HG03064 (cell line): ENCODE results near the gene AMBP.

Source experiments
- ATAC-seq: cut with Tn5 transposase; IDR thresholded peaks from one replicate; pipeline ENCODE4 v1.9.1; 2021; ENCODE audit warnings: low read depth; ENCODE audit not compliant: unreplicated experiment

The AMBP gene

DNA sequence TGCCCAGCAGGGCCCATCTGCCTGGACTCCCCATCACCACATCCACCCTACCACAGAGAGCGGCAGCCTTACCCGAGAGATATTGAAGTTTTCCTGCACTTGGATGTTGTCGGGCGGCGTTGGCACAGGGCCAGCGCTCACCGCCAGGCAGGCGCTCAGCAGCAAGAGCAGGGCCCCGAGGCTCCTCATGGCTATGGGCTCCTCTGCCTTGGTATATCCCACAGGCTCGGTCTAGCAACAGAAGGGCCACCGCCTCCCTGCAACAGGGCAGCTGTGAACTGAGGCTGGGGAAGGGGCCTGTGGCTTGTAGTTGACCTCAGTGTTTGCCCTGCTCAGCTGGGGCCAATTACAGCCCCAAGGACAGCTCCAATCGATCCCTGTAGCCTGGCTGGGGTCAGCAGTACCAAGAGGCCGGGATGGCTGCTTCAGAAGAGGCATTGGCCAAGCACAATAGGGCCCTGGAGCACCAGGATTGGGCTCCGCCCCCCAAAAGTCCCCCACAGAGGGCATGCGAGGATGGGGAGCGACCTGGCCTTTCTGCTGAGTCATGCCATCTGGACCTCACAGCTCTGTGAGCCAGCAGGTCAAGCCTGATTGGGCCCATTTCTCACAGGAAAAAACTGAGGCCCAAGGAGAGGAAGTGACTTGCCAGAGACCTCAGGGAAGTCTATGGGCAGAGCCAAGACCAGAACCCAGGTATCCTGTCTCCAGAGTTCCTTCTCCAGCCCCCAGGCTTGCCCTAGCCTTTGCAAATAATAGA lies at the start of gene AMBP:
Gene AMBP (minus strand): TSS at position 280 of the 760 bp plus-strand sequence. CDS start 91 bp downstream, at position 189.
- no peak for ATAC-seq

DNA sequence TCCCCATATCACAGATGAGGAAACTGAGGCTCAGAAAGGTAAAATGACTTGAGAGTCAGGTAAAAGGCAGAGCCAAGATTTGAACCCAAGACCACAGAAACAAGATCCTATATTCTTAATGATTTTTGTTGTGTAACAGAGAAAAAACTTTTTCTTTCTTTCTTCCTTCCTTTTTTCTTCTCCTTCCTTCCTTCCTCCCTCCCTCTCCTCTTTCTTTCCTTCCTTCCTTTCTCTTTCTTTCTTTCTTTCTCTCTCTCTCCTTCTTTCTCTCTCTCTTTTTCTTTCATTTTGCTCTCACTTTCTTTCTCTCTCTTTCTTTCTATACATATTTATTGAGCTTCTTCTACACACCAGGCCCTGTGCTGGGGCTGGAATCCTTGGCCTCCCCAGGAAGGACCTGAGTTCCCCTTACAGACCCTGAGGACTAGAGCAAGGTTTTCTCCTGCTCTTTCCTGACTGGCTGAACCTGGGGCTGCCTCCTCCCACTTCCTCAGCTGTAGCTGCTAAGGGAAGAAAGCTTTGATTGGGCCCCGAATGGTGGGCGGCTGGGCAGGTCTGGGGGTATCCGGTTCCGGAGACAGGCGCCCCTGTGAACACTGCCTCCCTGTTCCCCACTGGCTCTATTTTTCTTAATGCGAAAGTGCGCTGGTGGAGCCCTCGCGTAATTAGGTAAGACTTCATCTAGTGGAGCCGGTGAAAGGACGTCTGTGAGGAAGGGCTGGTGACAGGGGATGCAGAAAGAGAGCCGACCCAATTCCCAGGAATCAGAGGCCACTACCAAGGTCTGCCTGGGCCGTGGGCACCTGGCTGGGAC lies 48.4 kb upstream of the AMBP start:
- ATAC-seq = no peak

DNA sequence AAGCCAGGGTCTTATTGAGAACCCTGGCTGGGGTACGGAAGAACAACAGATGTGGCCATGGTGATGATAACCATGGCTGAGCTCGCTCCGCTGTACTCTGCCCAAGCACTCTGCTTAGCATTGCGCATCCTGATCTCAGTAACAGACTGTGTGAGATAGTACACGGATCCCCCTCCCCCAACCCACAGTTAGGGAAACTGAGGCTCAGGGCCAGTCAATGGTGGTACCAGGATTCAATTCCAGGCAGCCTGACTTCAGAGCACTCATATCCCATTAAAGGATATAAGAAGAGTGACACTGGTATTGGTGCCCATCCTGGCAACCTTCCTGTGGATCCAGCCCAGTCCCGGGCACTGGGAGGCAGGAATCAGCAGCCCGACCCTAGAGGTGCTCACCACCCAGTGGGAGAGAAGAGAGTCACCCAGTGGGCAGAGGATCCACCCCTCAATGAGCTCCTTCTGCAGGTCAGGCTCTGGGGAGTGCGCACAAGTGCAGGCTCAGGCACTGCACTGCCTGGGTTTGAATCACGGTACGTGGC lies 47.4 kb upstream of the AMBP start:
- no peak for ATAC-seq

DNA sequence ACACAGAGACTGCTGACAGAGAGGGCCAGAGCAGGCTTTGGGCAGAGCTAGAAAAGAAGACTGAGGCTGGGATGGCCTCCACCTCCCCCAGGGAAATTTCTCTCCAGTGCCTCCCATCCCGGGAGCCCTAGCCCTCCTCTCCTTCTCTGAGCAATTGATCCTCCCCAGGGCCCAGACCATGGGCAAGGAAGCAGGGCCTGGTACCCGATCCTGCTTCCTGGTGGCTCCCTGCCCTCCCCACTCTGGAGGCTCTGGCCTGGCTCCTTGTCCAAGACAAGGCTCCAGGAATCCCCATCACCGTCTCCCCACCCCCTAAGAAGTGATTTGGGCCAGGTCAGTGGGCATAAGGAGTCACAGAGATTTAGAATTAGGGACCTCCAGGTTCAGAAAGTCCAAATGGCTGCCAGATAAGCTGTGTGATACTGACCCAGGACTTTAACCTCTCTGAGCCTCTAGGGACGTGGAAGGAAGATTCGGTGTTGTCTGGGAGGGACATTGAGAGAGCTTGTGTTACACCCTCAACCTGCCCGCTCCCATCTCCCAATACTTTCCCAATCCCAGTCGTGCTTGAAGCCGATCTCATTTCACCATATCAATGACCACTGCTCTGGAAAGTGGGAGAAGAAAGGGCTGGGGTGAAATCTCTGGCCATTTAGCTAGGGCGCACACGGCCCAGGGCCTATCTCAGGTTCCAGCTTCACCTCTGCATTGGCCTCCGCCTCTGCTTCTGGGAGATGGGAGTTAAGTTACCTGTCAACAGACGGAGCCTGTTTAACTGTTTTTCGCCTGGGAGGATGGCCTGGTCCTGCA lies 46.8 kb upstream of the AMBP start:
- ATAC-seq = no peak

DNA sequence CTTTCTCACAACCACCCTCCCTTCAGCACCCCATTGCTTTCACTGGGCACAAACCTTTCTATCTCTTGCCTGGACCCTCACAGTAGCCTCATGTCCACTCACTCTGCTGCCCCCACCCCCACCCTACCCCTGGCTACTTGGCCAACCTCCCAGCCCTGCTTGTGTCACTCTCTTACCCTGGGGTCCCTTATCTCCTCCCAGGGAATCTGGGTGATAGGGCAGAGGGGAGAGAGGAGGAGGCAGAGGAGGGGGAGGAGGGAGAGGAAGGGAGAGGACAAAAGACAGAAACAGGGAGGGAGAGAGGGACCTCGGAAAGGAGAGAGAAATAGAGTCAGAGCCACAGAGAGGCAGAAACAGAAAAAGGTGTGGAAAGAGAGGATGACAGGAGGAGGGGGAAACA lies 46.0 kb upstream of the AMBP start:
- no peak for ATAC-seq

DNA sequence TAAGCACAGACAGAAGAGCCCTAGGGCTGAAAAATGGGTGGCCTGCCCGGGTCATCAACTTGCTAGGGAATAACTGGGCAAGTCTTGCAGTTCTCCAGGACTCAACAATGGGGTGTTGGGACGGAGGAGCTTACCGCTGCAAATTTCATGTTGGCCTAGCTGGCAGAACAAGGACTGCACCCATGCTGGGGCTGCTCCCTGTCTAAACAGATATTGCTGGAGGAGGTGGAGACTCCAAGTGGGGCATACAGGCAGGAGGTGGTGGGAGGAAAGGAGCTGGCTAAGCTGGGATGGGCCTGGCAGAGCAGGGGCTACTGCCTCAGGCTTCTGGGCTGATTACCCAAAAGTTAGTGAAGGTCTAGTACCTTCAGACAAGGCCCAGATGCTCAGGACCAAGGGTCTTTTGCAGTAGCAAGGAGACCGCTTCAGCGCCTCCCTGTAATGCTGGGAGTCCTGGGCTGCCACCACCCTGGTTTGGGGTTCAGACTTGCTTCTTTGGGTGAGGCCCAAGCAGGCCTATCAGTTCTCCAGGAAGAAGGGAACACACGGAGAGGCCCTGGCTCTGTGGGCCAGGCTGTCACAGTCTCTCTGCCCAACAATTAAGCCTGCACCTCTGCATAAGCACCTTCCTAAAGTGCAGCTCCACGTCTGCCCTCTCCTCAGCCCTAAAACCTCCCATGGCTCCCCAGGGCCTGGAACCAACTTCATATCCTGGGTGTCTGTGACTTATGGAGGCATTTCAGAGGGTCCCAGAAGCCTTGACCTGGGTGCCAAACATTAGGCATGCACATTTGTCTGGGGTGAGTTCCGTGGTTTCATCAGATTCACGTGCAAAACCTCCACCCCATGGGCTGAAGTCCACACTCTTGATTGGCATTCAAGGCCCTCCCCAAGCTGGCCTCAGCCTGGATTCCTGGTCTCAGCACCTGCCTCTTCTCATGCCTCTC lies 45.2 kb upstream of the AMBP start:
- ATAC-seq = no peak

DNA sequence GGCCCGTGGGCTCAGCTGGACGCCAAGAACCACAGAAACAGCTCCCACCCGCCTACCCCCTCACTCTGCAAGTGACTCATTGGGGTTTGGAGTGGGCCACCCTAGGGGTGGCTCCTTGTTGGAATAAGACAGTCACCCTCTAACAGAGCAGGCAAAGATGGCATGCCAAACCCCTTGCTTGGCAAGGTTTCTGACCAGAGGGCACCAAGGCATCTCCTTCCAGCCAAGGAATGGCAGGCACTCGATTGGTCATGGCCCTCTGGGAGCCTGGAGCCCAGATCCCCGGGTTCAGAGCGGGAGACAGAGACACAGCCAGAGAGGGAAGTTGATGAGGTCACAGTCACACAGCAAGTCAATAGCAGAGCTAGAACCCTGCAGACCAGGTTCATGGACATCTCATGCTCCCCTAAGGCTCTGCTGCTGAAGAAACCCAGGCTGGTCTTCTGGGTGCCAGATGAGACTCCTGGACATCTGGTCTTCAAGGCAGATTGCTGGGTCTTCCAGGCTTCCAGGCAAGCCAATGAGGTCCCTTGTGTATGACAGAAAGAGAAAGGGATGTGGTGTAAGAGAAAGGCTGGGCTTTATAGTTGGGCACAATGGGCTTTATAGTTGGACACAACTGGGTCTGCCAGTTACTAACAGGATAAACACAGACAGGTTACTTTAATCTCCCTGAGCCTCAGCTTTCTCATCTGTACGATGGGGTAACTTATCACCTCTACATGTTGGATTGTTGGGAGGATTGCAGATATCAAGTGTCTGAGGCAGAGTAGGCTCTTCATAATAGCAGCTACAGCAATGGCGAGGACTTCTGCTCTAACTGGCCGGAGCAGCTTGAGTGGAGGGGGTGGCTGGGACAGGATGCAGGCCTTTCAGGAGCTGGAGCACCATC lies 44.3 kb upstream of the AMBP start:
- no peak for ATAC-seq

DNA sequence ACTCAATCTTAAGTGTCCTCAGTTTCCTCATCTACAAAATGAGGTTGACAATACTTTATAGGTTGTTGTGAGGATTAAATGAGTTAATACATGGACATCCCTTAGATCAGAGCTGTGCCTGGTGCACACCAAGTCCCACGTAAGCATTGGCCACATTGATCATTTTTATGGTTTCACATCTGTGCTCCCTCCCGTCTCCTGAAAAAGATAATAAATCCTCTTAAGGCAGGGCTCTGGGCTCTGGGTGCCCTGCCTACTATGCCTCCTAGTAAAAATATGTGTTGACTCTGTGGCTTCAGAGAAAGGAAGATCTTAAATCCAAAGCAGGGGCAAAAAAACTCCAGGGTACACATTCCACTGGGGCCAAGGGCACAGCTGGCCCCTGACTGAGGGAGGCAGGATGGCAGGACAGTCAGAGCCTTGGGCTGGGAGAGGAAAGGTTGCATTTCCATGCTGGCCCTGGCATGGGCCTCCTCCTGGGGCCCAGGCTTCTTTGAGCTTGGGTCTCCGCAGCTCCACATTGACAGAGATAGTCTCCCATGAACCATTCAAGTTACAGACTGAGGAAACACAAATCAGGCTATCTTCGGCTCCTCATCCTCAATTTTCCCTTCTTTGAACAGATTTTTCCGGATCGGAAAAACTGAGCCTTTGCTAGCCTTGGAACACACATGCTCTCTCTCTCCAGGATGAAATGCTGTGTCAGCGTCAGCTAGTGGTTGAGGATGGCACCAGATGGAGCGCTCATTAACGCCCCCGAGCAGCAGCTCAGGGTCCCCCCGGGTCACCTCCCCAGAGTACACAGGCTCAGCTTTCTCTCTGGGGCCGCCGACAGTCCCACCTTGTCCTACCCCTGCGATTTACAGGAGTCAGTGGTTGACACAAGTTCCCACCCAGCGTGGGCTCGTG lies 43.4 kb upstream of the AMBP start:
- no peak for ATAC-seq

DNA sequence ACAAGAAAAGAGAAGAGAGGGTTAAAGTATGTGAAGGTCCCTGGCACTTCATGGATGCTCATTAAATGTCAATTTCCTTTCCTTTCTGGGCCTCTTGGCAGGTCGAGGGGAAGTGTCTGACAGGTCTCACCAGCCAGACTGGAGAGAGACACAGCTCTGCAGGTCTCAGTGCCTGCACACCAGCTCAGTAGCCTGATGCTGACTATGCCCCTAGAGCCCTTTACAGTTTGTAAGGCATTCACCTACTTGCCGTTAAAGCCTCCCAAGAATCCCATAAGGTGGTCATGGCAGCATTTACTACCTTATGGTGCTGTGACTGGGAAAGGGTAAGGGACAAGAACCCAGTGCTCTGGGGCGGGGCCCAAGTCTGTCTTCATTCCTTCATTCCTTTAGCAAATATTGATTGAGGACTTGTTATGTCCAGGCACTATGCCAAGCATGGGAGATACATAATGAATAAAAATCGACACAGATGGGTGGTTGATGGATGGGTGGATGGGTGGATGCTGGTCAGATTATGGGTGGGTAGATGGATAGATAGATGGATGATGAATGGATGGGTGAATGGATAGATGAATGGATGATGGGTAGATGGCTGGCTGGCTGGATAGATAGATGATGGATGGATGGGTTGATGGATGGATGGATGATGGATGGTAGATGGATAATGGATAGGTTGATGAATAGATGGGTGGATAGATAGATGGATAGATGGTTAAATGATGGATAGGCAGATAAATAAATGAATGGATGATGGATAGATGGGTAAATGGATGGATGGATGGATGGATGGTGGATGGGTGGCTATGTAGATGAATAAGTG lies 42.3 kb upstream of the AMBP start:
- no peak for ATAC-seq

DNA sequence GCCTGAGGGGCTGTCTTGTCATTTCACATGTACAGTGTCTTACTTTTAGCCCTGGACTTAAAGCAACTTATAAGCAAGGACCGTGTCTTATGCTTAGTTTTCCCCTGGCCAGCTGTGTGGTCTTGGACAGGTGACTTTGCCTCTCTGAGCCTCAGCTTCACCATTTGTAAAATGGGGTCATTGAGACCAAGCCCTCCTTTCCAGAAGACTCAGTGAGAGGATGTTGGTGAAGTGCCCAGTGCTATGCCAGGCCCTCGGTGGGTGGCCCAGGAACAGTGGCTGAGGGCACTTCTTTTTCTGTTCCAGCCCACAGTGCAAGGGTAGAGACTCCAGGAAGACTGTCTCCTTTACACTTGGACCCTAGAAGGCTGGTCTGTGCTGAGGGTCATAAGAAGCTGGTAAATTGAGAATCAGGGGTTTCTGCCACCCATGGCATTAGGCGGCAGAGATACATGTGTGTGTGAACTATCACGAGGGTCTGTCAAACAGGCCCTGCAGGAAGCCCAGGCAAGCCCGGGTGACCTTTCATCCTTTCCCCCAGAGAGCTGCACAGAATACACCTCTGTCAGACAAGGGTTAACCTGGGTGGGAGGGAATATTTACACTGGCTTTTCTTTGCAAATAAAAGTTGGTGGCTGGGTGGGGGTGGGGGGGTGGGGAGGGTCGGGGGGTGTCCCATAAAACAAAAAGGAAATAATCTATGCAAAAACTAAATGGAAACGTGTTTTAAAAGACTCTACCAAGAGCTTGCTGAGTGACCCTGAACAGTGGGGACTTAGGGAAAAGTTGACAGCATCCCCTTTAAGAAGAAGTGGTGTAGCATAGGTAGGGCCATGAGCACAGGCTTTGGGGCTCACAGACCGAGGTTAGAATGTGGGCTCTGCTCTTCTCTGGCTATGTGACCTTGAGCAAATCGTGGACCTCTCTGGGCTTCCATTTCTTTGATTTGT lies 41.4 kb upstream of the AMBP start:
- ATAC-seq = no peak

DNA sequence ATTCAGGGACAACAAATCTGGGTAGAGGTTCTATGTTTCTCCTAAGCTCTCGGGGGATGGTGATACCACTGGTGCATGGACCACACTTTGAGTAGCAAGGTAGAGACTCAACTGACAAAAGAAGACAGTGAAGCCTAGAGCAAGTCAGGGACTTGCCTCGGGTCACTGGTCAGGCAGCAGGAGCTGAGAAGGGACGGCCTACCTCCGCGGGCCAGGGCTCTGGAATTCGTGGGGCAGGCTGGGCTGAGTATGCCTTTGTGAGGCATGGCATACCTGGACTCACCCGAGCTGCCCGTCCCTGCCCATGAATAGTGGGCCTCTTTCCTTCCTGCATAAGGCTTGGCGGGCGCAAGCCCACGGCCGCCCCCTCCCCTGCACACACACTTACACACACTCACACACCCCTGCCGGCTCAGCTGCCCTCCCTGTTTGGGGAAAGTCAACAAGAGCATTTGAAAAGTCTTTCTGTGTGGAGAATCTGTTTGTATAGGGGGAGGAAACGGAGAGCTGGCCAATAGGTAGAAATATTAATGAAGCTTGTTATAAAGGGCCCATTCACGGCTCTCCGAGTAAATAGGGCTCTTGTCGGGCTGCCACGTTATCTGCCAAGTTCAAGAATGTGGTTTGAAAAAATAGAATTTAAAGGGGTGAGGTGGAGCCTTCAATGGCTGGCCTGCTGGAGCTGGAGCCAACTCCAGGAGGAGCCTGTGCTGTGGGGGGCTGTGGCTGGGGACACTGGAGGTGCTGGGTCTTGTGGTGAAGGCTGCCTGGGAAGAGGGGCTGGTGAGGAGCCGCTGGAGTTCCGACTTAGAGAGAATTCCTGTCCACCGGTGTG lies 40.1 kb upstream of the AMBP start:
- ATAC-seq = no peak

DNA sequence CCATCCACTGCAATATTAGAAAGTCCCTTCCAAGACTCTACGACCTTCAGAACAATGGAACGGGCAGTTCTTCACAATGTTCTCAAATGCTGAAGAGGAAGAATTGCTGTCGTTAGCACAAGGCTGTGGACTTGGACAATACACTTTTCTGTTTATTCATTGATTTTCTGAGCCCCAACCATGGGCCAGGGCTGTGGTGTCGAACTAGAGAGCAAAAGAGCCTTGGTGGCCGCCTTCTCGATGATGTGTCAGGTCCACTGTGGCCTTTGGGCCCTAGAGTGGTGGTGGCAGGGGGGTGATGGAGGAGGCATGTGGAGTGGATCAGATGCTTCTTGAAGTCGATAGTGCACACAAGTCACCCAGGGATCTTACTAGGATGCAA lies 39.5 kb upstream of the AMBP start:
- ATAC-seq = no peak

DNA sequence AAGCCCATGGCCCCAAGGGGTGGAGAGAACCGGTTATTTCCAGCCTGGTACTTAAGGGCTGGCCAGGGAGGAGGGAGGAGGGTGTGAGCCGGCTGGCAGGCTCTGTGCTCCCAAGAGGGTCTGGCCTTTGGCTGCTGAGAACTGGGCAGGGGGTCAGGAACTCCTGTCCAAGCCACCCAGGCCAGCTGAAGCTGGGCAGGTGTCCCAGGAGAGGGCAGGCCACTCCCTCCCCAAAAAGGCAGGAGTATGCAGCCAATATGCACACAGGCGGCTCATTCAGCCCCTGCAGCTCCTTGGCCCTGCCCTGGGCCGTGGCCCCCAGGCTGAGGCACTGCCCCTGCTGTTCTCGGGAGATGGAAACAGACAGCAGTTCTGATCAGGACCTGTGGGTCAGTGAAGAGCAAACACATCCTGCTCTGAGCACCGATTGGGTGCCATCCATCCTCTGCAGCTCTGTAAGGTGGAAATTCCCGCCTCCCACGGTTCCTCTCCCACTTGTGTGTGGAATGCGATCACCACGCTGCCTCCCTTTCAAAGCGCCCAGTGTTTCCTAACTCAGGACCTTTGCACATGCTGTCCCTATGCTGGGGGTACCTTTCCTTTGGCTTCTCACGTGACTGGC lies 38.1 kb upstream of the AMBP start:
- no peak for ATAC-seq

DNA sequence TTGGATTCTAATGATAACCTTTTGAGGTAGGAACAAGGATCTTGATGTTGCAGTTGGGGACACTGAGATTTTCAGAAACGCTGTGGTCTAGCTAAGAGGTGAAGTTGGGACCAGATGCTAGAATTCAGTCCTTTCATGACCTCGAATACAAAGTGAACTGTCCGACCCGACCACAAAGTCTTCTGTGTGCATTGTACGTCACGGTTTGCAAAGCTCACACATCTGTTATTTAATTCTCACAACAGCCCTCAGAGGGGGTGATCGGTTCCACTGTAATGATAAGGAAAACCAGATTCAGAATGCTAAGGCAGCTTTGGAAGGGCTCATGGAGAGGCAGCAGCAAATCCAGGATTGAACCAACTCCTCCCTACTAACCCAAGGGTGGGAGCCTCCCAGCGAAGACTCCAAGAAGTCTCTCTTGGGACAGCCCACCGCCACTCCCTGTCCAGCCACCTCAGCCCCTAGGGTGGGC lies 37.6 kb upstream of the AMBP start:
- ATAC-seq = no peak
